Hepatocyte (in vitro differentiated cells): Measurements from ENCODE around the gene POLR1C. TPM values are rescaled to one million over a fixed set of nuclear protein-coding genes. Genes with fewer than 3 reads are reported as not detected.
A peak's percentile ranks its signal among the peaks of the same experiment; 100 is the strongest.

Experiments used
- DNase-seq: peaks from one replicate; pipeline ENCODE4 v3.0.0-alpha.2; 2016; ENCODE audit warnings: low spot score
- H2AFZ ChIP-seq: fragments of 200-600 bp; sonication (generic); 2 replicates; pipeline ENCODE4 v1.6.0; 2016; ENCODE audit warnings: antibody characterized with exemption, mild to moderate bottlenecking
- H3K27ac ChIP-seq: fragments of 200-600 bp; sonication (generic); 2 replicates; pipeline ENCODE4 v1.5.1; 2016; ENCODE audit warnings: mild to moderate bottlenecking
- H3K27me3 ChIP-seq: fragments of 200-600 bp; sonication (generic); 2 replicates; pipeline ENCODE4 v1.6.1; 2016
- H3K36me3 ChIP-seq: fragments of 200-600 bp; sonication (generic); replicated peaks from 2 replicates; pipeline ENCODE4 v1.5.1; 2016; ENCODE audit warnings: low read depth; ENCODE audit not compliant: insufficient read depth
- H3K4me1 ChIP-seq: fragments of 200-600 bp; sonication (generic); 2 replicates; pipeline ENCODE4 v1.5.1; 2016; ENCODE audit warnings: mild to moderate bottlenecking, moderate library complexity; ENCODE audit not compliant: insufficient read depth
- H3K4me2 ChIP-seq: fragments of 200-600 bp; sonication (generic); 2 replicates; pipeline ENCODE4 v1.6.0; 2016
- H3K4me3 ChIP-seq: fragments of 200-600 bp; sonication (generic); 2 replicates; pipeline ENCODE4 v1.5.1; 2016; ENCODE audit warnings: mild to moderate bottlenecking
- H3K79me2 ChIP-seq: fragments of 200-600 bp; sonication (generic); 2 replicates; pipeline ENCODE4 v1.6.0; 2017; ENCODE audit warnings: mild to moderate bottlenecking
- H3K9me2 ChIP-seq: fragments of 200-600 bp; sonication (generic); replicated peaks from 2 replicates; pipeline ENCODE4 v1.6.0; 2017; ENCODE audit warnings: mild to moderate bottlenecking; ENCODE audit not compliant: insufficient read depth
- H3K9me3 ChIP-seq: fragments of 200-600 bp; sonication (generic); 2 replicates; pipeline ENCODE4 v1.5.1; 2016; ENCODE audit warnings: low read depth, mild to moderate bottlenecking
- H4K20me1 ChIP-seq: fragments of 200-600 bp; sonication (generic); 2 replicates; pipeline ENCODE4 v1.6.0; 2016; ENCODE audit warnings: mild to moderate bottlenecking; ENCODE audit not compliant: insufficient read depth, poor library complexity, severe bottlenecking
- CTCF ChIP-seq: fragments of 200-600 bp; sonication (generic); IDR thresholded peaks from 2 replicates; pipeline ENCODE4 v1.5.1; 2016; ENCODE audit warnings: antibody characterized with exemption, mild to moderate bottlenecking; ENCODE audit not compliant: poor library complexity
- EZH2 ChIP-seq: fragments of 200-600 bp; sonication (generic); IDR thresholded peaks from 2 replicates; pipeline ENCODE4 v1.6.1; 2016; ENCODE audit warnings: antibody characterized with exemption, mild to moderate bottlenecking, borderline replicate concordance
- EZH2phosphoT487 ChIP-seq: fragments of 200-600 bp; sonication (generic); IDR thresholded peaks from one replicate; pipeline ENCODE4 v1.6.1; 2018; ENCODE audit warnings: antibody characterized with exemption, mild to moderate bottlenecking, low read depth, moderate library complexity; ENCODE audit not compliant: unreplicated experiment, severe bottlenecking
- WGBS: methylation state at CpG from one replicate; pipeline ENCODE4 v1.1.6; 2016; ENCODE audit warnings: low lambda C conversion rate; ENCODE audit errors: missing lambda C conversion rate; 5-methylcytosine and 5-hydroxymethylcytosine counted together
- polyA plus RNA-seq: library from polyadenylated mRNA; unstranded; fragments of >200 nt; fragmentation: Nextera tagmentation; extraction: Ambion mirVana; gene quantifications from 2 replicates; pipeline ENCODE4 v1.2.1, GENCODE V29; 2016
- total RNA-seq: library from RNA; depleted of rRNA; stranded (reverse); fragments of >200 nt; gene quantifications from 2 replicates; pipeline ENCODE4 v1.2.3, GENCODE V29; 2014

Gene POLR1C
- total and polyA plus RNA-seq, 2 experiments from 2014 or later: 26.1 to 36.2 TPM

- TF ChIP-seq EZH2 (no peak), EZH2phosphoT487 (no peak), CTCF (no peak)
- H2AFZ ChIP-seq: no peak overlapping the region
- peak overlapping the region; percentile 25 for H3K4me2 ChIP-seq
- peaks cover 46% of the 10 kb centered on the region for H3K4me1 ChIP-seq
- no peaks in the 10 kb centered on the region for H3K9me2 ChIP-seq
- no peaks in the 10 kb centered on the region for H3K36me3 ChIP-seq
- no peak for DNase-seq
- peak overlapping the region; percentile 60 for H3K27ac ChIP-seq
- H4K20me1 ChIP-seq: peaks cover 42% of the 10 kb centered on the region
- H3K27me3 ChIP-seq: no peaks in the 10 kb centered on the region
- no peak overlapping the region for H3K4me3 ChIP-seq
- no peaks in the 10 kb centered on the region for H3K9me3 ChIP-seq
- H3K79me2 ChIP-seq: peaks cover 45% of the 10 kb centered on the region
- 90% methylated on average over 10 of the region's 10 CpGs for WGBS
Observed at GRCh38 chr6:43491750-43492661, 24.9 kb upstream of the POLR1C start.

GRCh38 chr6:43492673-43493072 lies 24.2 kb upstream of the POLR1C start:
- Histone ChIP-seq H3K9me2 (no peaks in the 10 kb centered on the region), H3K4me3 (no peak overlapping the region), H3K27me3 (no peaks in the 10 kb centered on the region), H3K4me1 (peaks cover 47% of the 10 kb centered on the region), H3K79me2 (peaks cover 43% of the 10 kb centered on the region), H3K36me3 (no peaks in the 10 kb centered on the region), H3K27ac (peak overlapping the region; percentile 60), H2AFZ (no peak overlapping the region), H4K20me1 (peaks cover 41% of the 10 kb centered on the region), H3K4me2 (peak overlapping the region; percentile 25), H3K9me3 (no peaks in the 10 kb centered on the region)
- no peak for TF ChIP-seq EZH2
- TF ChIP-seq EZH2phosphoT487: no peak
- no peak for TF ChIP-seq CTCF
- 86% methylated on average over 3 of the region's 3 CpGs for WGBS
- no peak for DNase-seq

GRCh38 chr6:43493230-43493629 lies 23.7 kb upstream of the POLR1C start:
- WGBS: 83% methylated on average over 2 of the region's 2 CpGs
- peak overlapping the region; percentile 60 for H3K27ac ChIP-seq
- no peak overlapping the region for H3K4me2 ChIP-seq

More at GRCh38 chr6:43493230-43493629, 23.7 kb upstream of the POLR1C start:
- Histone ChIP-seq H2AFZ (no peak overlapping the region), H3K9me3 (no peaks in the 10 kb centered on the region), H3K27me3 (no peaks in the 10 kb centered on the region), H3K9me2 (no peaks in the 10 kb centered on the region), H3K36me3 (no peaks in the 10 kb centered on the region), H3K4me3 (no peak overlapping the region), H4K20me1 (peaks cover 38% of the 10 kb centered on the region), H3K4me1 (peaks cover 47% of the 10 kb centered on the region), H3K79me2 (peaks cover 37% of the 10 kb centered on the region)
- DNase-seq: no peak
- TF ChIP-seq CTCF (no peak), EZH2phosphoT487 (no peak), EZH2 (no peak)
